ENCODE data around the gene MGMT. TPM values are rescaled to one million over a fixed set of nuclear protein-coding genes. Genes with fewer than 3 reads are reported as not detected.

Gene MGMT
- total and polyA plus RNA-seq, 4 donors: 9.9 to 39.6 (median 23.2) TPM

DNA sequence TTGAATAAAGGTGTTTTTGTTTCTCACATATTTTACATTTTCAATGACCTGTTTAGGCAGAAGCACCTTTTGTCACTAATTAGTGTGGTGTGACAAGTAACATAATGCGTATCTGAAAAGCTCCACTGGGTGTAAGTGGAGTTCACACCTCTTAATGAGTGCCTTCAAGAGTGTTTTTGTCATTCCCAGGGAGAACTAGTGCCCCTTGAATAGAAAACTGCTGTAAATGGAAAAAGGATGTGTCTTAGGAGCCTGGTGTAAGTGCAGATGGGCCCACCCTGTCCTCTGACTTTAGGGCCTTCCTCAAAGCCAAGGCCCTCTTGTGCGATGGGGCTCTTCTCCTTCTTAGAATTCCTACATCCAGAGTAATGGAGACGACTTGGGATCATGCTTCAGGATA lies 170.0 kb downstream of the MGMT start:
- no peaks in the 10 kb centered on the region for H3K4me1 ChIP-seq (ENCODE audit: control insufficient read depth in 5 of 5, insufficient read depth in 5 of 5, low read length in 5 of 5)
- no peak for TF ChIP-seq CTCF (IDR thresholded peaks at IDR 0.05; ENCODE audit: control extremely low read depth, extremely low read depth)
- H3K27me3 ChIP-seq (ENCODE audit: control insufficient read depth in 3 of 3, insufficient read depth in 3 of 3, low read length in 2 of 3): no peaks in the 10 kb centered on the region
- DNase-seq (no peak), ATAC-seq (ENCODE audit: insufficient read depth, low FRiP score) (no peak)
- H3K4me3 ChIP-seq: no peak overlapping the region
- H3K9me3 ChIP-seq (ENCODE audit: control insufficient read depth in 4 of 4, insufficient read depth in 3 of 4, low read length in 3 of 4): peaks cover 0 to 3% (median 2%) of the 10 kb centered on the region in 4 donors
- no peak overlapping the region for H3K9ac ChIP-seq (ENCODE audit: insufficient read depth in 1 of 2, low read length in 2 of 2)
- H3K36me3 ChIP-seq (ENCODE audit: control insufficient read depth in 4 of 4, insufficient read depth in 4 of 4, low read length in 4 of 4): no peaks in the 10 kb centered on the region
- H3K27ac ChIP-seq (ENCODE audit: low read depth in 1 of 2, low read length in 1 of 2): no peak overlapping the region
- WGBS, 2 donors: 90 to 93% methylated on average over 3 of the region's 3 CpGs

GRCh38 chr10:129637846-129638245 lies 170.8 kb downstream of the MGMT start:
- DNase-seq: no peak
- Histone ChIP-seq H3K36me3 (ENCODE audit: control insufficient read depth in 4 of 4, insufficient read depth in 4 of 4, low read length in 4 of 4) (no peaks in the 10 kb centered on the region), H3K27me3 (ENCODE audit: control insufficient read depth in 3 of 3, insufficient read depth in 3 of 3, low read length in 2 of 3) (no peaks in the 10 kb centered on the region), H3K4me3 (no peak overlapping the region), H3K4me1 (ENCODE audit: control insufficient read depth in 5 of 5, insufficient read depth in 5 of 5, low read length in 5 of 5) (no peaks in the 10 kb centered on the region), H3K9me3 (ENCODE audit: control insufficient read depth in 4 of 4, insufficient read depth in 3 of 4, low read length in 3 of 4) (peaks cover 0 to 3% (median 2%) of the 10 kb centered on the region in 4 donors), H3K27ac (ENCODE audit: low read depth in 1 of 2, low read length in 1 of 2) (no peak overlapping the region), H3K9ac (ENCODE audit: insufficient read depth in 1 of 2, low read length in 2 of 2) (no peak overlapping the region)
- no peak for ATAC-seq (ENCODE audit: insufficient read depth, low FRiP score)
- WGBS, 2 donors: 94% methylated on average over 5 of the region's 5 CpGs
- no peak for TF ChIP-seq CTCF (IDR thresholded peaks at IDR 0.05; ENCODE audit: control extremely low read depth, extremely low read depth)

GRCh38 chr10:129641351-129641750 lies 174.3 kb downstream of the MGMT start:
- no peak for ATAC-seq (ENCODE audit: insufficient read depth, low FRiP score)

More at GRCh38 chr10:129641351-129641750, 174.3 kb downstream of the MGMT start:
- no peaks in the 10 kb centered on the region for H3K27me3 ChIP-seq (ENCODE audit: control insufficient read depth in 3 of 3, insufficient read depth in 3 of 3, low read length in 2 of 3)
- no peaks in the 10 kb centered on the region for H3K4me1 ChIP-seq (ENCODE audit: control insufficient read depth in 5 of 5, insufficient read depth in 5 of 5, low read length in 5 of 5)
- TF ChIP-seq CTCF (IDR thresholded peaks at IDR 0.05; ENCODE audit: control extremely low read depth, extremely low read depth): no peak
- H3K4me3 ChIP-seq: no peak overlapping the region
- no peak overlapping the region for H3K9ac ChIP-seq (ENCODE audit: insufficient read depth in 1 of 2, low read length in 2 of 2)
- H3K36me3 ChIP-seq (ENCODE audit: control insufficient read depth in 4 of 4, insufficient read depth in 4 of 4, low read length in 4 of 4): no peaks in the 10 kb centered on the region
- DNase-seq: no peak
- H3K27ac ChIP-seq (ENCODE audit: low read depth in 1 of 2, low read length in 1 of 2): no peak overlapping the region
- no peaks in the 10 kb centered on the region for H3K9me3 ChIP-seq (ENCODE audit: control insufficient read depth in 4 of 4, insufficient read depth in 3 of 4, low read length in 3 of 4)
- WGBS, 2 donors: 94 to 97% methylated on average over 2 of the region's 2 CpGs
